GM08714 (cell line): ENCODE data around the gene TM4SF1.

ENCODE experiments used
- H3K4me3 ChIP-seq: fragments of 200-500 bp; sonication (Bioruptor generic); 2 replicates; pipeline ENCODE4 v1.5.1; 2014; ENCODE audit warnings: mild to moderate bottlenecking, low read length, inconsistent platforms
- ZNF274 ChIP-seq: IDR thresholded peaks from 2 replicates; pipeline ENCODE4 v1.6.1; 2012; ENCODE audit warnings: mild to moderate bottlenecking, low read depth, low read length

TM4SF1 gene

GRCh38 chr3:149327156-149327555, 50.3 kb downstream of the TM4SF1 start:
- no peak for TF ChIP-seq ZNF274
- H3K4me3 ChIP-seq, result no peak overlapping the region

DNA sequence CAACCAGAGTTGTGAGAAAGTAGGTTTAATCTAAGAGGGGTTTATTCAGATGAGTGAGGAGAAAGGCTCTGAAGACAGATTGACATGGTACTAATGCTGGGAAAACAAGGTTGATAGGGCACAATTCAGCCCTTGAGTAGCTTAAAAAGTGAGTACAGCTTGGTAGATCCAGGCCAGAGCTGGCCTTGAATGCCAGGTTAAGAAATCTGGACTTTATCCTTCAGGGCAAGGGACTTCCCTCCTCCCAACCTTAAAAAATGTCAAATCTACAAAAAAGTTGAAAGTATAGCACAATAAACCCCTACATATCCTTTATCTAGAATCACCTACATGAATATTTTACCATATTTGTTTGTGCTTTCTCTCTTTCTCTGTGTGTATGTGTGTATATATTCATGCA, 51.9 kb downstream of the TM4SF1 start:
- no peak overlapping the region for H3K4me3 ChIP-seq
- TF ChIP-seq ZNF274, result no peak

GRCh38 chr3:149324332-149324731, 53.1 kb downstream of the TM4SF1 start:
- no peak overlapping the region for H3K4me3 ChIP-seq
- no peak for TF ChIP-seq ZNF274

- no peak overlapping the region for H3K4me3 ChIP-seq
- no peak for TF ChIP-seq ZNF274
Observed at GRCh38 chr3:149321640-149322039, 55.8 kb downstream of the TM4SF1 start.

- H3K4me3 ChIP-seq, result no peak overlapping the region
- no peak for TF ChIP-seq ZNF274
Observed at GRCh38 chr3:149321136-149321535, 56.3 kb downstream of the TM4SF1 start.

DNA sequence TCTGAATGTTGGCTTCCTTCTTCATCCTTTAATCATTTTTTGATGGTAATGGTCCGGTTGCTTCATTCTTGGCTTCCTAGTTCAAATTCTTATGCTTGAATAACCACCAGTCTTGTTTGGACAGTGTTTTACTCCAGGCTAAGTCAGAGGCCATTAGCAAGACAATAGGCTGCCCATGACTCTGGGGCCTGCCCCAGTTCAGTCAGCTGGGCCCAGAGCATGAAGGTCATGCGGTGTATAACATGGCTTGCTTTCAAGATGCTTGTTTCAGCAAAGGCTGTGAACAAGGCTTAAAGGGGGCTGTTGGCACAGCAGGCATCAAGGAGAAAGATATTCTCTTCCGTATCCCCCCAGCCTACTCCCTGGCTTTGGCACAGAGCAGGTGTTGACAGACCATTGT, 57.7 kb downstream of the TM4SF1 start:
- H3K4me3 ChIP-seq, result no peak overlapping the region
- no peak for TF ChIP-seq ZNF274
